ENCODE measurements around the gene HIVEP2. TPM values are rescaled to one million over a fixed set of nuclear protein-coding genes. Genes with fewer than 3 reads are reported as not detected.

The HIVEP2 gene
- total and polyA plus RNA-seq, 7 donors, result 6.2 to 39.7 (median 22.6) TPM

DNA sequence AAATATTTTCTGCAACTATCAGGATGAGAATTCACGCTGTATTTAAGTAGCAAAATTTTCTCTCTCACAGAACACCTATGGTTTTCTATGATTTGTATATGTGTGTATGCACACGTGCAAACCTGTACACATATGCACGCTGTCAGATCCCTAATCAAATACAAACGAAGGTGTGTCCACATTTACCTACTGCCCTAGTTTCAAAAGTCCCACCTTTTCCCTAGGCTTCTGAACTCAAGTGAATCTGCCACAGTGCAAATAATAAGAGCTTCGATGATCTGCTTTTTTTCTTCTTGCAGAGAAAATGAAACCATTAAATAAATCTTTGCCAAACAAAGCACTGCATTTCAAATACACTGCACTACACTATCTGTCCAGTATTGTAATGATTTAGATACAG, 6.5 kb downstream of the HIVEP2 start:
- H3K9me3 ChIP-seq, result no peaks in the 10 kb centered on the region
- H3K36me3 ChIP-seq (ENCODE audit: insufficient read depth in 1 of 2, low read depth in 1 of 2), result no peaks in the 10 kb centered on the region
- intact Hi-C loops (cut with DNase I), result no loop called here
- DNase-seq (no peak), ATAC-seq (no peak)
- TF ChIP-seq, protein P1, sequence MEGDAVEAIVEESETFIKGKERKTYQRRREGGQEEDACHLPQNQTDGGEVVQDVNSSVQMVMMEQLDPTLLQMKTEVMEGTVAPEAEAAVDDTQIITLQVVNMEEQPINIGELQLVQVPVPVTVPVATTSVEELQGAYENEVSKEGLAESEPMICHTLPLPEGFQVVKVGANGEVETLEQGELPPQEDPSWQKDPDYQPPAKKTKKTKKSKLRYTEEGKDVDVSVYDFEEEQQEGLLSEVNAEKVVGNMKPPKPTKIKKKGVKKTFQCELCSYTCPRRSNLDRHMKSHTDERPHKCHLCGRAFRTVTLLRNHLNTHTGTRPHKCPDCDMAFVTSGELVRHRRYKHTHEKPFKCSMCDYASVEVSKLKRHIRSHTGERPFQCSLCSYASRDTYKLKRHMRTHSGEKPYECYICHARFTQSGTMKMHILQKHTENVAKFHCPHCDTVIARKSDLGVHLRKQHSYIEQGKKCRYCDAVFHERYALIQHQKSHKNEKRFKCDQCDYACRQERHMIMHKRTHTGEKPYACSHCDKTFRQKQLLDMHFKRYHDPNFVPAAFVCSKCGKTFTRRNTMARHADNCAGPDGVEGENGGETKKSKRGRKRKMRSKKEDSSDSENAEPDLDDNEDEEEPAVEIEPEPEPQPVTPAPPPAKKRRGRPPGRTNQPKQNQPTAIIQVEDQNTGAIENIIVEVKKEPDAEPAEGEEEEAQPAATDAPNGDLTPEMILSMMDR (IDR thresholded peaks at IDR 0.05), result no peak
- H3K27ac ChIP-seq, result no peak overlapping the region
- no peak overlapping the region for H3K4me3 ChIP-seq
- H3K27me3 ChIP-seq (ENCODE audit: insufficient read depth in 3 of 3, low read length in 2 of 3), result no peaks in the 10 kb centered on the region
- peaks cover 64% of the 10 kb centered on the region for H3K4me1 ChIP-seq
- WGBS, 3 donors, result 62 to 79% (median 67%) methylated on average over 5 of the region's 5 CpGs

DNA sequence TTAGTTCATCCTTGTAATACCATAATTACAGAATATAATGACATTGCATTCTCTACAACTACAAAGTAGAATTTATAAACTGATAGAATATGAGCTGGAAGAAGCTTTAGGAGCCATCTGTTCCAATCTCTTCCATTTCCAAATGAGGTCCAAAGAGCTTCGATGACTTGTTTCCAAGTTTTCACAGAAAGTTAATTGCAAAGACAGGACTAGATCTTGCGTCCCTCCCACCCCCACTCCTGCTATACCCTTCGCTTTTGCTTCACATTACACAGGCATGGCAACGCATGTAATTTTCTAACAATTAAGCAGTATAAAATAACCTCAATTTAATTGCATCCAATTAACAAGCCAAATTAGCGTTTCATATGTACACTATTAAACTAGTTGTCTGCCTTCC, 7.0 kb downstream of the HIVEP2 start:
- peaks cover 63% of the 10 kb centered on the region for H3K4me1 ChIP-seq
- H3K27ac ChIP-seq, result no peak overlapping the region
- no peaks in the 10 kb centered on the region for H3K9me3 ChIP-seq
- TF ChIP-seq, protein P1 (IDR thresholded peaks at IDR 0.05), result no peak
- DNase-seq (no peak), ATAC-seq (no peak)
- no peaks in the 10 kb centered on the region for H3K36me3 ChIP-seq (ENCODE audit: insufficient read depth in 1 of 2, low read depth in 1 of 2)
- H3K27me3 ChIP-seq (ENCODE audit: insufficient read depth in 3 of 3, low read length in 2 of 3), result no peaks in the 10 kb centered on the region
- intact Hi-C loops (cut with DNase I), result no loop called here
- 65 to 77% (median 71%) methylated on average over 5 of the region's 5 CpGs for WGBS, 3 donors
- H3K4me3 ChIP-seq, result no peak overlapping the region

DNA sequence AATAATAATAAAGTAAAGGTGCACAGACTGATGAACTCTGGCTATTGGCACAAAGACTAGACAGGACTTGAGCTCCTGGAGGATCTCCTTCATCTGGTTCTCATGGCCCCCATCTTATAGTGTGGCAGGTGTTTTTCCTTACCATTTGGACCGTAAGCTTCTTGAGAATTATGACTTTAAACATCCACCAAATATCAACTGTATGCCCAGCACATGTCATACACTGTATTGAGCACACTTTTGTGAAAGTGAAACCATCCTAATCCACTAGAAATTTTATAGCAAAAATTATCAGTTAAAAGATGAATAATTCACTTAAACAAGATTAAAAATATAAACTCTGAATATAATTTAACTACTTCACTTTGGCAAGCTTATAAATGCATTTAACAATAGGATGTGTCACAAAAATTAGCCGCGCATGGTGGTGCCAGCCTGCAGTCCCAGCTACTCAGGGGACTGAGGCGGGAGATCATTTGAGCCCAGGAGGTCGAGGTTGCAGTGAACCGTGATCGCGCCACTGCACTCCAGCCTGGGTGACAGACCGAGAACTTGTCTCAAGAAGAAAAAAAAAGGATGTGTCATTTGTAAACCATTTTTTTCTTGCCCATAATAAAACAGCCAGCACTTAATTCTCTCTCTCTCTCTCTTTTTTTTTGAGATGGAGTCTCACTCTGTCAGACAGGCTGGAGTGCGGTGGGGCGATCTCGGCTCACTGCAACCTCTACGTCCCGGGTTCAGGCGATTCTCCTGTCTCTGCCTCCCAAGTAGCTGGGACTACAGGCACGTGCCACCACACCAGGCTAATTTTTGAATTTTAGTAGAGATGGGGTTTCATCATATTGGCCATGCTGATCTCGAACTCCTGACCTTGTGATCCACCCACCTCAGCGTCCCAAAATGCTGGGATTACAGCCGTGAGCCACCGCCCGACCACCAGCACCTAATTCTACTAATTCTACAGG, 9.1 kb downstream of the HIVEP2 start:
- 85 to 93% (median 87%) methylated on average over 21 of the region's 21 CpGs for WGBS, 3 donors
- no peak overlapping the region for H3K4me3 ChIP-seq
- H3K9me3 ChIP-seq, result no peaks in the 10 kb centered on the region
- no peak overlapping the region for H3K27ac ChIP-seq
- TF ChIP-seq, protein P1 (IDR thresholded peaks at IDR 0.05), result no peak
- intact Hi-C loops (cut with DNase I), result no loop called here
- H3K4me1 ChIP-seq, result peaks cover 60% of the 10 kb centered on the region
- H3K27me3 ChIP-seq (ENCODE audit: insufficient read depth in 3 of 3, low read length in 2 of 3), result no peaks in the 10 kb centered on the region
- H3K36me3 ChIP-seq (ENCODE audit: insufficient read depth in 1 of 2, low read depth in 1 of 2), result no peaks in the 10 kb centered on the region
- ATAC-seq (no peak), DNase-seq (no peak)

DNA sequence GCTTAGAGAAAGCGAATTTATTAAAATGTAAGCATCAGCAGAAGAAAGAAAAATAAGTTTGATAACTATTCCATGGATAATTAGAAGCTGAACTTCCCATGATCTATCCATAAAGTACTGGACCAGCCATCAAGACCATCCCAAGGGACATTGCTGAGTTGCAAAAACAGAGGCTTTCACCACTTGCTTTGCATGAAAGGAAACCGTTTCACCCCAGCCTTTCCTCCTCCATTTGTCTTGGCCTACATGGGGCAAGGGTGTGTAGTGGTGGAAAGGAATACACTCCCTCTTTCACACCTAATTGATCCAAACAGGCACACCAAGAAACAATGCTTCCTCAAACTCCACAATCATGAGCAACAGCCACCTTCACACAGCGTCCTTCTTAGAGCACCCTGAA, 10.4 kb downstream of the HIVEP2 start:
- H3K9me3 ChIP-seq, result no peaks in the 10 kb centered on the region
- no peak for DNase-seq
- H3K27ac ChIP-seq, result no peak overlapping the region
- TF ChIP-seq, protein P1 (IDR thresholded peaks at IDR 0.05), result no peak
- ATAC-seq, result no peak
- H3K4me3 ChIP-seq, result no peak overlapping the region
- 79 to 81% (median 80%) methylated on average over 3 of the region's 3 CpGs for WGBS, 3 donors
- peaks cover 60% of the 10 kb centered on the region for H3K4me1 ChIP-seq
- no peaks in the 10 kb centered on the region for H3K36me3 ChIP-seq (ENCODE audit: insufficient read depth in 1 of 2, low read depth in 1 of 2)
- no peaks in the 10 kb centered on the region for H3K27me3 ChIP-seq (ENCODE audit: insufficient read depth in 3 of 3, low read length in 2 of 3)
- intact Hi-C loops (cut with DNase I), result no loop called here
